GM12875 (cell line): Measurements from ENCODE around the gene CDC123.
A peak's percentile ranks its signal among the peaks of the same experiment; 100 is the strongest.

Experiments used
- H3K4me3 ChIP-seq: one replicate; pipeline ENCODE4 v1.5.1; 2011; ENCODE audit warnings: low read depth, low read length, control low read depth
- CTCF ChIP-seq: IDR thresholded peaks from 2 replicates; pipeline ENCODE4 v1.5.1; 2011; ENCODE audit warnings: low read depth, mild to moderate bottlenecking, control low read depth, inconsistent platforms, low read length, moderate library complexity, borderline replicate concordance; ENCODE audit not compliant: insufficient read depth

Gene CDC123

GRCh38 chr10:12189426-12189825, 6.6 kb upstream of the CDC123 start:
- H3K4me3 ChIP-seq: no peak overlapping the region
- no peak for TF ChIP-seq CTCF

DNA sequence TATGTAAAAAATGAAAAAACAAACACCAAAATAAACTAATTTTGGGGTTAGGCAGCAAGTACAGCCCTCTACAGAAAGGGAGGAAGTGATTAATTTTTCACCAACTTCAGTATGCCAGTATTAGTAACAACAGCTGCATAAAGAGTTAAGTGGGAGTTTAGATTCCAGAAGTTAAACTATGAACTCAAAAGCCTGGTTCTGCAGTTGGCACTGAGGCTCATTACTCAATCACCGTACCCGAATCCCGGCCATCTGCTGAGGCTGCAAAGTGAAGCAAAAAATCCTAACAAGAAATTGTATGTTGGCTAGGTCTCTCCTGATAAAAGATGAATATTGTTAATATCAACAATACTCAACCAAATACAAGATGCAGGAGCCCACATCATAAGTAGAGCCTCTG, 4.3 kb upstream of the CDC123 start:
- H3K4me3 ChIP-seq: no peak overlapping the region
- no peak for TF ChIP-seq CTCF

DNA sequence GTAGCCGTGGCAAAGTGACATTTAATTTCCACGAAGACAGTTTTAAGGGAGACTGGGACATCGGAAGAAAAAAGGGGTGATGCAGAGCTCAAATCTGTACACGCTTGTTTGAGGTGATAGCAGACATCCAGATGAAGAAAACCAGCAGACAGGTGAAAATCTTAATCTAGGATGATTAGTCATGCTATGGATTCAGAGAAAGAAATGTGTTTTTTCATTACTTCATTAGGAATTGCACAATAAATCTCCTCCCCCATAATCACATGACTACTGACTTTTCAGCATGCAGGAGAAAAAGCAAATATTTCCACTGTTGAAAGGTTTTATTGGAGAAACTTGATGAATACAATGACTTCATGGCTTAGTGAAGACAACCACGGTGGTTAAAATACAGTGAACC, 2.8 kb upstream of the CDC123 start:
- TF ChIP-seq CTCF: no peak
- H3K4me3 ChIP-seq: no peak overlapping the region

- H3K4me3 ChIP-seq: peak overlapping the region; percentile 78
- TF ChIP-seq CTCF: no peak
Measured at GRCh38 chr10:12194752-12195271, 1.2 kb upstream of the CDC123 start.

DNA sequence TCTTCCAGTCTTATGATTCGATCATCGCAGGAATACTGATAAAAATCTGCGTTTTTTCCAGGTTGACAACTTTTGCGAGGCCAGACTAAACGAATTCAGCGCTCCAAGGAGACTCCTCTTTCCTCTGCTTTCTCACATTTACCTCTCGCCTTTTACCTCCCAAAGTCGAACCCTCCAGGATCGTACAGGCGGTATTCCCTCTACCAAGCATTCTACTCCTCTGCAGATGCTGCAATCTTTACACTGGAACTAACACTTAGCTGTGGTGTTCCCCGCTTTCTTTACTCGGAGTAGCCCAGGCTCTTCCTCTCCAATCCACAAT, 746 bp upstream of the CDC123 start:
- TF ChIP-seq CTCF: no peak
- peak overlapping the region; percentile 78 for H3K4me3 ChIP-seq

DNA sequence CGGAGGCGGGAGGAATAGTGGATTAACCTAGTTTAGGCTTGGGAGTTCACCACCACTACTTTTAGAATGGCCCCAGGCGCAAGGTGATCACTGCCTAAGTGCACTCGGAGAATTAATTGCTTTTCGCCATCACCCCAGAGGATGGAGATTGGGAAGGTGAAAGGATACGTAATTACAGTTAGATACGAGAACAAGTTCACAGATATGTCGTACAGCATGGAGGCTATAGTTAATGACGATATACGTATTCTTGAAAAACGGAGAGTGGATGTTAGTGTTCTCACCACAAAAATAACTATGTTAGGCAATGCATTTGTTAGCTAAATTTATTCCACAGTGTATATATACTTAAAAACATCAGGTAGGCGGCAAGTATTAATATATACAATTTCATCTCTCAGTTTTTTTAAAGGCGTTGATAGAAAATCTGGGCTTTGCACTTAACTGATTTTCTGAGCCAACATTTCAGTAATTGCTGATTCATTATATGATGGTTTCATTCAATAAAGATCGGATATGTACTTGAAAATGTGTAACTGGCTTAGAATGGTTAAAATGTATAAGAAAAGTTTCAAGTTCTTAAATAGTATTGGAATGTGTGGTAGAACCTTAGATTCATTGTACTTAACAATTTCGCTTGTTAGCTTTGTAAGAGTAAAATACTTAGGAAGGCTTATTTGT, 683 bp downstream of the CDC123 start:
- H3K4me3 ChIP-seq: peak overlapping the region; percentile 78
- no peak for TF ChIP-seq CTCF

DNA sequence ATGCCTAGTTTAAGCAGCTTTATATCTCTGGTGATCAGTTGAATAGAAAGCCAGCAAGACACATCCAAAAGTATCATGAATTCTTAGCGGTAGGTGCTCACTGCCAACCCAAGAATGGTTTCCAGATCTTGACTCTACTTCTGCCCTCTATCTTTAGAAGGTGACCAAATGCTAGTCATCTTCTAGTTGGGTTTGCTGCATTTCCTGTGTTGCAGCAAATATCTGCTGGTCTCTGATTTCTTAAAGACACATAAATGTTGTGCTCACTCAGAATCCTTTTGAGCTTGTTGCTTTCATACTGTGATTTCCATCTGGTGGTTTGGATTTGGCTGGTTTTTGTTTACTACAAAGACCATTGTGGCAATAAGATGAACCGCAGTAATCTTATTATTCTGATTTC, 2.2 kb downstream of the CDC123 start:
- TF ChIP-seq CTCF: no peak
- no peak overlapping the region for H3K4me3 ChIP-seq
